Panc1 (cell line): ENCODE data around the gene DHRSX. TPM values are rescaled to one million over a fixed set of nuclear protein-coding genes. Genes with fewer than 3 reads are reported as not detected.
"Not testable (repeated sequence)": the region's sequence is repeated elsewhere in the genome, so short reads cannot be mapped to it uniquely, and the experiment has no call there.

Experiments used
- ATAC-seq: fragments of 200-7000 bp; cut with Tn5 transposase; 2 replicates; pipeline ENCODE4 v1.9.1; 2020; ENCODE audit warnings: mild to moderate bottlenecking, moderate library complexity
- BruUV-seq: library from RNA; stranded (reverse); fragments of 400-500 nt; replicated peaks from 2 replicates; lab custom pipeline; 2021; lab: Mats Ljungman, UMichigan
- CTCF ChIA-PET: fragments of 300-600 bp; sonication (Branson Sonifier 250); formaldehyde crosslinking; loops from one replicate; lab custom pipeline; 2022; ENCODE audit warnings: antibody characterized with exemption; lab: Charles Lee
- POLR2A ChIA-PET: fragments of 300-600 bp; sonication (Branson Sonifier 250); formaldehyde crosslinking; loops from one replicate; lab custom pipeline; 2022; ENCODE audit warnings: antibody characterized with exemption; lab: Charles Lee
- DNase-seq: peaks from one replicate; pipeline ENCODE4 v3.0.0-alpha.2; 2010; ENCODE audit warnings: low read depth, low spot score
- H3K27ac ChIP-seq: 2 replicates; pipeline ENCODE4 v1.5.1; 2011; ENCODE audit warnings: mild to moderate bottlenecking, low read length, inconsistent platforms
- H3K27me3 ChIP-seq: fragments of 200-500 bp; sonication (Bioruptor generic); 2 replicates; pipeline ENCODE4 v1.6.0; 2014; ENCODE audit warnings: low read length, inconsistent platforms; ENCODE audit not compliant: control insufficient read depth, insufficient read depth
- H3K36me3 ChIP-seq: fragments of 200-500 bp; sonication (Bioruptor generic); 2 replicates; pipeline ENCODE4 v1.5.1; 2014; ENCODE audit warnings: inconsistent platforms, mild to moderate bottlenecking, low read length, moderate library complexity; ENCODE audit not compliant: control insufficient read depth, insufficient read depth
- H3K4me1 ChIP-seq: 2 replicates; pipeline ENCODE4 v1.5.1; 2011; ENCODE audit warnings: inconsistent platforms, mild to moderate bottlenecking, low read length, moderate library complexity; ENCODE audit not compliant: control insufficient read depth, insufficient read depth
- H3K4me3 ChIP-seq, 2 experiments: 2 replicates each; pipeline ENCODE4 v1.5.1; 2011 to 2012; ENCODE audit warnings: low read depth in 2 of 2, low read length in 2 of 2, mild to moderate bottlenecking in 2 of 2, inconsistent platforms in 1 of 2, moderate library complexity in 1 of 2
- H3K9me3 ChIP-seq: fragments of 200-500 bp; sonication (Bioruptor generic); 2 replicates; pipeline ENCODE4 v1.5.1; 2014; ENCODE audit warnings: low read depth, mild to moderate bottlenecking, inconsistent platforms, low read length, moderate library complexity; ENCODE audit not compliant: control insufficient read depth, insufficient read depth
- POLR2AphosphoS5 ChIP-seq: IDR thresholded peaks from 2 replicates; pipeline ENCODE4 v1.6.1; 2012; ENCODE audit warnings: mild to moderate bottlenecking, low read depth, low read length, moderate library complexity
- SIN3A ChIP-seq: IDR thresholded peaks from 2 replicates; pipeline ENCODE4 v1.6.1; 2012; ENCODE audit warnings: low read depth, mild to moderate bottlenecking, low read length, moderate library complexity, borderline replicate concordance; ENCODE audit not compliant: insufficient read depth
- TCF7L2 ChIP-seq: IDR thresholded peaks from 2 replicates; pipeline ENCODE4 v1.6.1; 2011; ENCODE audit warnings: mild to moderate bottlenecking, low read depth, low read length, inconsistent platforms
- in situ Hi-C: cut with HindIII; loops from 2 replicates; pipeline ENCODE4 v1.10.0; 2016; ENCODE audit warnings: low sequenced_read_pairs, low pct_unique_long_range_greater_than_20kb
- intact Hi-C: fragments of 100-400 bp; cut with micrococcal nuclease; formaldehyde crosslinking; loops from one replicate; pipeline ENCODE4 v1.10.0; 2022; ENCODE audit not compliant: unreplicated experiment
- total RNA-seq: library from RNA; stranded (reverse); gene quantifications from one replicate; pipeline ENCODE4 v1.2.1, GENCODE V29; 2021; ENCODE audit not compliant: unreplicated experiment
- TF ChIP-seq, protein P1 (sequence below): fragments of 450-650 bp; IDR thresholded peaks from 2 replicates; pipeline ENCODE4 v1.5.1; 2017; ENCODE audit warnings: mild to moderate bottlenecking
- TF ChIP-seq, protein P2 (sequence below), 2 experiments: IDR thresholded peaks; 2 replicates each; pipeline ENCODE4 v1.6.1; 2011 to 2012; ENCODE audit warnings: low read depth in 2 of 2, control low read depth in 1 of 2, low read length in 1 of 2, mild to moderate bottlenecking in 1 of 2, moderate library complexity in 1 of 2; ENCODE audit not compliant: insufficient read depth in 1 of 2

The DHRSX gene
- total RNA-seq, 1 experiment from 2014 or later = 20.1 TPM

DNA sequence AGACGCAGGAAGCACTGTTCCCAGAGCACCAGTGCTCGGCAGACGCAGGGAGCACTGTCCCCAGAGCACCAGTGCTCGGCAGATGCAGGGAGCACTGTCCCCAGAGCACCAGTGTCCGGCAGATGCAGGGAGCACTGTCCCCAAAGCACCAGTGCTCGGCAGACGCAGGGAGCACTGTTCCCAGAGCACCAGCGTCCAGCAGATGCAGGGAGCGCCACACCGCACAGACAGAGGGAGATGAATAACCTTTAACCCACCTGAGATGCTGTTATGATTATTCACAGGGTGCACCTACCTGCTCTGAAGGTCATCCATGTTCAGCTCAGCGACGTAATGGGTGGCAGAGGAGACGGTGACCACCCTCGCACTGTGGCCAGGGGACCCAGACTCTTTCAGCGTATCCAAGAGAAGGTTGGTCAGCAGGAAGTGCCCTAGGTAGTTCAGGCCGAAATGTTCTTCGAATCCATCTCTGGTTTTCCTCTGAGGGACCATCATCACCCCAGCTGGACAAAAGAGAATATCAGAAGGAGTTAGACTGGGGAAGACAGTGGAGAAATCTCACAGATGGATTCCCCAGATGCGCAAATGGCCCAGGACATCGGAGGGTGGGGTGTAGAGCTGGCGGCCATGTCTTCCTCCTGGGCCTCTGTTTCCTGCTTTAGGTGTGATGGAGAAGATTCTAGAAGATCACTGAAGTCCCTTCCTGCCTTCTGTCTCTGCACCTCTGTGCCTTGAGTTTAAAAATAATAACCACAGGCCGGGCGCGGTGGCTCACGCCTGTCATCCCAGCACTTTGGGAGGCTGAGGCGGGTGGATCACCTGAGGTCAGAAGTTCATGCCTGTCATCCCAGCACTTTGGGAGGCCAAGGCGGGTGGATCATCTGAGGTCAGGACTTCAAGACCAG is 234.1 kb downstream of the DHRSX start:
- H3K4me1 ChIP-seq = no peaks in the 10 kb centered on the region
- H3K27me3 ChIP-seq = no peaks in the 10 kb centered on the region
- TF ChIP-seq, protein P1, sequence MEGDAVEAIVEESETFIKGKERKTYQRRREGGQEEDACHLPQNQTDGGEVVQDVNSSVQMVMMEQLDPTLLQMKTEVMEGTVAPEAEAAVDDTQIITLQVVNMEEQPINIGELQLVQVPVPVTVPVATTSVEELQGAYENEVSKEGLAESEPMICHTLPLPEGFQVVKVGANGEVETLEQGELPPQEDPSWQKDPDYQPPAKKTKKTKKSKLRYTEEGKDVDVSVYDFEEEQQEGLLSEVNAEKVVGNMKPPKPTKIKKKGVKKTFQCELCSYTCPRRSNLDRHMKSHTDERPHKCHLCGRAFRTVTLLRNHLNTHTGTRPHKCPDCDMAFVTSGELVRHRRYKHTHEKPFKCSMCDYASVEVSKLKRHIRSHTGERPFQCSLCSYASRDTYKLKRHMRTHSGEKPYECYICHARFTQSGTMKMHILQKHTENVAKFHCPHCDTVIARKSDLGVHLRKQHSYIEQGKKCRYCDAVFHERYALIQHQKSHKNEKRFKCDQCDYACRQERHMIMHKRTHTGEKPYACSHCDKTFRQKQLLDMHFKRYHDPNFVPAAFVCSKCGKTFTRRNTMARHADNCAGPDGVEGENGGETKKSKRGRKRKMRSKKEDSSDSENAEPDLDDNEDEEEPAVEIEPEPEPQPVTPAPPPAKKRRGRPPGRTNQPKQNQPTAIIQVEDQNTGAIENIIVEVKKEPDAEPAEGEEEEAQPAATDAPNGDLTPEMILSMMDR = no peak
- TF ChIP-seq TCF7L2 = no peak
- no peak for TF ChIP-seq SIN3A
- BruUV-seq = no TSS peak
- POLR2A ChIA-PET = no interaction called here
- CTCF ChIA-PET = no interaction called here
- DNase-seq = no peak
- ATAC-seq = no peak
- no peaks in the 10 kb centered on the region for H3K9me3 ChIP-seq
- H3K36me3 ChIP-seq = no peaks in the 10 kb centered on the region
- in situ Hi-C loops = no loop called here
- intact Hi-C loops = no loop called here
- H3K4me3 ChIP-seq = no peak overlapping the region
- H3K27ac ChIP-seq = no peak overlapping the region

DNA sequence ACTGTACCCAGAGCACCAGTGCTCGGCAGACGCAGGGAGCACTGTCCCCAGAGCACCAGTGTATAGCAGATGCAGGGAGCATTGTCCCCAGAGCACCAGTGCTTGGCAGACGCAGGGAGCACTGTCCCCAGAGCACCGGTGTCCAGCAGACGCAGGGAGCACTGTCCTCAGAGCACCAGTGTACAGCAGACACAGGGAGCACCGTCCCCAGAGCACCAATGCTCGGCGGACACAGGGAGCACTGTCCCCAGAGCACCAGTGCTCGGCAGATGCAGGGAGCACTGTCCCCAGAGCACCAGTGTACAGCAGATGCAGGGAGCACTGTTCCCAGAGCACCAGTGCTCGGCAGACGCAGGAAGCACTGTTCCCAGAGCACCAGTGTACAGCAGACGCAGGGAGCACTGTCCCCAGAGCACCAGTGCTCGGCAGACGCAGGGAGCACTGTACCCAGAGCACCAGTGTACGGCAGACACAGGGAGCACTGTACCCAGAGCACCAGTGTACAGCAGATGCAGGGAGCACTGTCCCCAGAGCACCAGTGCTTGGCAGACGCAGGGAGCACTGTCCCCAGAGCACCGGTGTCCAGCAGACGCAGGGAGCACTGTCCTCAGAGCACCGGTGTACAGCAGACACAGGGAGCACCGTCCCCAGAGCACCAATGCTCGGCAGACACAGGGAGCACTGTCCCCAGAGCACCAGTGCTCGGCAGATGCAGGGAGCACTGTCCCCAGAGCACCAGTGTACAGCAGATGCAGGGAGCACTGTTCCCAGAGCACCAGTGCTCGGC is 234.9 kb downstream of the DHRSX start:
- POLR2A ChIA-PET, H3K36me3 ChIP-seq, H3K9me3 ChIP-seq, H3K4me1 ChIP-seq, H3K4me3 ChIP-seq, CTCF ChIA-PET, ATAC-seq, DNase-seq, H3K27me3 ChIP-seq, H3K27ac ChIP-seq, BruUV-seq, in situ Hi-C loops, intact Hi-C loops: not testable (repeated sequence)

DNA sequence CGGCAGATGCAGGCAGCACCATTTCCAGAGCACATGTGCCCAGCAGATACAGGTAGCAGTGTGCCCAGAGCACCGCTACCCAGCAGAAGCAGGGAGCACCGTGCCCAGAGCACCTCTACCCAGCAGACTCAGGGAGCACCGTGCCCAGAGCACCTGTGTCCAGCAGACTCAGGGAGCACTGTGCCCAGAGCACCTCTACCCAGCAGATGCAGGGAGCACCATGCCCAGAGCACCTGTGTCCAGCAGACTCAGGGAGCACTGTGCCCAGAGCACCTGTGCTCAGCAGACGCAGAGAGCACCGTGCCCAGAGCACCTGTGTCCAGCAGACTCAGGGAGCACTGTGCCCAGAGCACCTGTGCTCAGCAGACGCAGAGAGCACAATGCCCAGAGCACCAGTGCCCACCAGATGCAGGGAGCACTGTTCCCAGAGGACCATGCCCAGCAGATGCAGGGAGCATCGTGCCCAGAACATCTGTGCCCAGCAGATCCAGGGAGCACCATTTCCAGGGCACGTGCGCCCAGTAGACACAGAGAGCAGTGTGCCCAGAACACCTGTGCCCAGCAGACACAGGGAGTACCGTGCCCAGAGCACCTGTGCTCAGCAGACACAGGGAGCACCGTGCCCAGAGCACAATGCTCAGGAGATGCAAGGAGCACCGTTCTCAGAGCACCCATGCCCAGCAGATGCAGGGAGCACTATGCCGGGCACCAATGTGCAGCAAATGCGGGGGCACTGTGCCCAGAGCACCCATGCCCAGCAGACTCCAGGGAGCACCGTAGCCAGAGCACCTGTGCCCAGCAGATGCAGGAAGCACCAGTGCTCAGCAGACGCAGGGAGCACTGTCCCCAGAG is 236.4 kb downstream of the DHRSX start:
- H3K9me3 ChIP-seq = no peaks in the 10 kb centered on the region
- in situ Hi-C loops (no loop called here), intact Hi-C loops (no loop called here)
- ATAC-seq = no peak
- ChIA-PET POLR2A (no interaction called here), CTCF (no interaction called here)
- no peak overlapping the region for H3K27ac ChIP-seq
- no peaks in the 10 kb centered on the region for H3K4me1 ChIP-seq
- no peak overlapping the region for H3K4me3 ChIP-seq
- TF ChIP-seq, protein P1 = no peak
- TF ChIP-seq, protein P2, sequence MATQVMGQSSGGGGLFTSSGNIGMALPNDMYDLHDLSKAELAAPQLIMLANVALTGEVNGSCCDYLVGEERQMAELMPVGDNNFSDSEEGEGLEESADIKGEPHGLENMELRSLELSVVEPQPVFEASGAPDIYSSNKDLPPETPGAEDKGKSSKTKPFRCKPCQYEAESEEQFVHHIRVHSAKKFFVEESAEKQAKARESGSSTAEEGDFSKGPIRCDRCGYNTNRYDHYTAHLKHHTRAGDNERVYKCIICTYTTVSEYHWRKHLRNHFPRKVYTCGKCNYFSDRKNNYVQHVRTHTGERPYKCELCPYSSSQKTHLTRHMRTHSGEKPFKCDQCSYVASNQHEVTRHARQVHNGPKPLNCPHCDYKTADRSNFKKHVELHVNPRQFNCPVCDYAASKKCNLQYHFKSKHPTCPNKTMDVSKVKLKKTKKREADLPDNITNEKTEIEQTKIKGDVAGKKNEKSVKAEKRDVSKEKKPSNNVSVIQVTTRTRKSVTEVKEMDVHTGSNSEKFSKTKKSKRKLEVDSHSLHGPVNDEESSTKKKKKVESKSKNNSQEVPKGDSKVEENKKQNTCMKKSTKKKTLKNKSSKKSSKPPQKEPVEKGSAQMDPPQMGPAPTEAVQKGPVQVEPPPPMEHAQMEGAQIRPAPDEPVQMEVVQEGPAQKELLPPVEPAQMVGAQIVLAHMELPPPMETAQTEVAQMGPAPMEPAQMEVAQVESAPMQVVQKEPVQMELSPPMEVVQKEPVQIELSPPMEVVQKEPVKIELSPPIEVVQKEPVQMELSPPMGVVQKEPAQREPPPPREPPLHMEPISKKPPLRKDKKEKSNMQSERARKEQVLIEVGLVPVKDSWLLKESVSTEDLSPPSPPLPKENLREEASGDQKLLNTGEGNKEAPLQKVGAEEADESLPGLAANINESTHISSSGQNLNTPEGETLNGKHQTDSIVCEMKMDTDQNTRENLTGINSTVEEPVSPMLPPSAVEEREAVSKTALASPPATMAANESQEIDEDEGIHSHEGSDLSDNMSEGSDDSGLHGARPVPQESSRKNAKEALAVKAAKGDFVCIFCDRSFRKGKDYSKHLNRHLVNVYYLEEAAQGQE (IDR thresholded peaks at IDR 0.05; ENCODE audit: insufficient read depth in 1 of 2, low read depth in 2 of 2, low read length in 1 of 2) = no peak
- TF ChIP-seq SIN3A (no peak), TCF7L2 (no peak), POLR2AphosphoS5 (no peak)
- no TSS peak for BruUV-seq
- no peak for DNase-seq
- H3K27me3 ChIP-seq = no peaks in the 10 kb centered on the region
- H3K36me3 ChIP-seq = no peaks in the 10 kb centered on the region
